Tibial artery (tissue), 4 donors: ENCODE results near the gene TNC.
A peak's percentile ranks its signal among the peaks of the same experiment; 100 is the strongest.

Experiments used
- DNase-seq, 2 donors: peaks; one replicate each; pipeline ENCODE4 v3.0.0-alpha.2; 2019
- H3K27ac ChIP-seq, 2 donors: fragments of 200-600 bp; sonication (generic) in 1 of 2; 1 replicate in 1 of 2; 2 replicates in 1 of 2; pipeline ENCODE4 v1.5.1; 2018 to 2019; ENCODE audit warnings: mild to moderate bottlenecking in 1 of 2
- H3K27me3 ChIP-seq, 2 donors: fragments of 200-600 bp; sonication (generic) in 1 of 2; one replicate each; pipeline versions ENCODE4 v1.5.1 to v1.6.0; 2016 to 2019
- H3K36me3 ChIP-seq, 3 donors: fragments of 200-600 bp; sonication (generic) in 2 of 3; one replicate each; pipeline ENCODE4 v1.5.1; 2016 to 2019; ENCODE audit warnings: mild to moderate bottlenecking in 2 of 3
- H3K4me1 ChIP-seq, 4 donors: fragments of 200-600 bp; sonication (generic) in 2 of 4; 1 replicate in 3 of 4; 2 replicates in 1 of 4; pipeline ENCODE4 v1.5.1; 2016 to 2019
- H3K4me3 ChIP-seq, 2 donors: fragments of 200-600 bp; sonication (generic) in 1 of 2; 1 replicate in 1 of 2; 2 replicates in 1 of 2; pipeline ENCODE4 v1.5.1; 2018 to 2019; ENCODE audit warnings: mild to moderate bottlenecking in 2 of 2
- H3K9me3 ChIP-seq, 3 donors: fragments of 200-600 bp; sonication (generic) in 1 of 3; one replicate each; pipeline ENCODE4 v1.5.1; 2016 to 2019
- CTCF ChIP-seq, 2 experiments: fragments of 200-600 bp in 1 of 2; fragments of 450-650 bp in 1 of 2; IDR thresholded peaks; one replicate each; pipeline ENCODE4 v1.5.1; 2017 to 2019; ENCODE audit warnings: antibody characterized with exemption in 2 of 2, mild to moderate bottlenecking in 1 of 2, moderate library complexity in 1 of 2
- intact Hi-C: fragments of 100-400 bp; cut with DNase I; formaldehyde crosslinking; loops from one replicate; pipeline ENCODE4 v1.15.0; 2023; ENCODE audit warnings: low total_unique reads

The TNC gene

GRCh38 chr9:115069302-115069701, 48.7 kb downstream of the TNC start:
- Histone ChIP-seq H3K27me3 (no peaks in the 10 kb centered on the region), H3K4me1 (peaks cover 0 to 29% (median 7%) of the 10 kb centered on the region in 4 donors), H3K36me3 (peaks cover 35 to 66% (median 45%) of the 10 kb centered on the region in 3 donors), H3K27ac (peak overlapping the region; percentile 3 to 29), H3K9me3 (no peaks in the 10 kb centered on the region), H3K4me3 (no peak overlapping the region)
- intact Hi-C loops = no loop called here
- no peak for TF ChIP-seq CTCF (IDR thresholded peaks at IDR 0.05)
- DNase-seq = no peak

- no peak overlapping the region for H3K4me3 ChIP-seq
- DNase-seq = no peak
- H3K36me3 ChIP-seq = peaks cover 24 to 55% (median 32%) of the 10 kb centered on the region in 3 donors
- no peaks in the 10 kb centered on the region for H3K9me3 ChIP-seq
- H3K27me3 ChIP-seq = no peaks in the 10 kb centered on the region
- intact Hi-C loops = no loop called here
- H3K27ac ChIP-seq = peak overlapping the region; percentile 20 to 29
- peaks cover 0 to 41% (median 18%) of the 10 kb centered on the region in 4 donors for H3K4me1 ChIP-seq
- no peak for TF ChIP-seq CTCF (IDR thresholded peaks at IDR 0.05)
These were observed 49.9 kb downstream of the TNC start for GRCh38 chr9:115068031-115068430.

GRCh38 chr9:115063058-115063845, 54.7 kb downstream of the TNC start:
- Histone ChIP-seq H3K27ac (peak overlapping the region; percentile 74 to 78), H3K36me3 (peaks cover 0 to 25% (median 14%) of the 10 kb centered on the region in 3 donors), H3K27me3 (no peaks in the 10 kb centered on the region), H3K4me1 (peaks cover 0 to 74% (median 35%) of the 10 kb centered on the region in 4 donors), H3K4me3 (no peak overlapping the region), H3K9me3 (no peaks in the 10 kb centered on the region)
- intact Hi-C loops = no loop called here
- no peak for TF ChIP-seq CTCF (IDR thresholded peaks at IDR 0.05)
- no peak for DNase-seq

GRCh38 chr9:115058684-115059315, 59.2 kb downstream of the TNC start:
- no peak for TF ChIP-seq CTCF (IDR thresholded peaks at IDR 0.05)
- Histone ChIP-seq H3K27ac (peak overlapping the region; percentile 37 to 78), H3K36me3 (peaks cover 16 to 26% (median 22%) of the 10 kb centered on the region in 3 donors), H3K4me3 (no peak overlapping the region), H3K9me3 (no peaks in the 10 kb centered on the region), H3K4me1 (peaks cover 0 to 58% (median 29%) of the 10 kb centered on the region in 4 donors), H3K27me3 (no peaks in the 10 kb centered on the region)
- intact Hi-C loops = no loop called here
- DNase-seq = no peak

GRCh38 chr9:115058175-115058574, 59.8 kb downstream of the TNC start:
- peak overlapping the region; percentile 15 to 78 for H3K27ac ChIP-seq
- intact Hi-C loops = no loop called here
- H3K4me1 ChIP-seq = peaks cover 0 to 52% (median 22%) of the 10 kb centered on the region in 4 donors

More at GRCh38 chr9:115058175-115058574, 59.8 kb downstream of the TNC start:
- TF ChIP-seq CTCF (IDR thresholded peaks at IDR 0.05) = no peak
- Histone ChIP-seq H3K36me3 (peaks cover 20 to 26% (median 22%) of the 10 kb centered on the region in 3 donors), H3K9me3 (no peaks in the 10 kb centered on the region), H3K4me3 (no peak overlapping the region), H3K27me3 (no peaks in the 10 kb centered on the region)
- DNase-seq = no peak
